Measurements from ENCODE around the gene TBC1D21. TPM values are rescaled to one million over a fixed set of nuclear protein-coding genes. Genes with fewer than 3 reads are reported as not detected.

Gene TBC1D21
- total RNA-seq, 1 donor from 2014 or later = not detected

DNA sequence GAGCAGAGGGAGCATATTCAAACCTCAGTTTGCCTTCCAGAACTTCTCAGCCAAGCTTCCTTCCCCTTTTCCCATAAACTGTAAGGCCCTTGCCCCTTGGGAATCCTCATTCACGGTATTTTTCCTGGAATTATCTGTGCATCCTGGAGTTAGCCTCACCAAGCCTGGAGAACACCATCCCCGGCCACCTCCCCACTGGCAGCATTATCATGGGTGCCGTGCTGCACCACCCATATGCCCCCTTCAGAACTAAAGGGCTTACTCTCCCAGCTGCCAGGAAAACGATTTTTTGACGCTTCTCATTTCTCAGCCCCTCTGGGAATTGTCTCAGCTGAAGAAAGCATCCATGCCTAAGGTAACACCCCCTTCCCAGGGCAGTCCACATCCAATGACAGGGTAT lies 20.9 kb upstream of the TBC1D21 start:
- ATAC-seq = no peak
- Histone ChIP-seq H3K9me3 (no peaks in the 10 kb centered on the region), H3K4me1 (no peaks in the 10 kb centered on the region), H3K27me3 (ENCODE audit: low read depth) (no peaks in the 10 kb centered on the region), H3K27ac (no peak overlapping the region), H3K4me3 (no peak overlapping the region), H3K36me3 (no peaks in the 10 kb centered on the region)
- TF ChIP-seq, protein P1, sequence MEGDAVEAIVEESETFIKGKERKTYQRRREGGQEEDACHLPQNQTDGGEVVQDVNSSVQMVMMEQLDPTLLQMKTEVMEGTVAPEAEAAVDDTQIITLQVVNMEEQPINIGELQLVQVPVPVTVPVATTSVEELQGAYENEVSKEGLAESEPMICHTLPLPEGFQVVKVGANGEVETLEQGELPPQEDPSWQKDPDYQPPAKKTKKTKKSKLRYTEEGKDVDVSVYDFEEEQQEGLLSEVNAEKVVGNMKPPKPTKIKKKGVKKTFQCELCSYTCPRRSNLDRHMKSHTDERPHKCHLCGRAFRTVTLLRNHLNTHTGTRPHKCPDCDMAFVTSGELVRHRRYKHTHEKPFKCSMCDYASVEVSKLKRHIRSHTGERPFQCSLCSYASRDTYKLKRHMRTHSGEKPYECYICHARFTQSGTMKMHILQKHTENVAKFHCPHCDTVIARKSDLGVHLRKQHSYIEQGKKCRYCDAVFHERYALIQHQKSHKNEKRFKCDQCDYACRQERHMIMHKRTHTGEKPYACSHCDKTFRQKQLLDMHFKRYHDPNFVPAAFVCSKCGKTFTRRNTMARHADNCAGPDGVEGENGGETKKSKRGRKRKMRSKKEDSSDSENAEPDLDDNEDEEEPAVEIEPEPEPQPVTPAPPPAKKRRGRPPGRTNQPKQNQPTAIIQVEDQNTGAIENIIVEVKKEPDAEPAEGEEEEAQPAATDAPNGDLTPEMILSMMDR (IDR thresholded peaks at IDR 0.05) = no peak
- no peak for DNase-seq
- intact Hi-C loops (cut with DNase I) = no loop called here

DNA sequence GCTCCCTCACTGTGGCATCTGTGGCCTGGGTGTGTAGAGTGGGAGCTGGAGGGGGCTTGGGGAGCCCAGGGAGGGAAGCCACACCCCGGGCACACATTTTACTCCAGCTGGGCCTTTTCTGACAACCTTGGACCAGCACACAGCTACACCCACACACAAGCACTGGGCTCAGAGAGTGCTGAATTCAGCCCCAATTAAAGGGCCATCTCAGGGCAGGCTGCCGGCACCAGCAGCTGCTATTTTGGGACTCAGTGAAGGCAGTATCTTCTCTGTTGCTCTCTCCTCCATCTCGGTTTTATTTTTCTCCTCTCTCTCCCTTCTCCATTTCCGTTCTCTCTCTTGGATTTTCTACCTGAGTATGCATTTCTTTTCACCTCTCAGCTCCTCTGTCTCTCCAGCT lies 19.1 kb upstream of the TBC1D21 start:
- TF ChIP-seq, protein P1 (IDR thresholded peaks at IDR 0.05) = no peak
- intact Hi-C loops (cut with DNase I) = no loop called here
- ATAC-seq (no peak), DNase-seq (no peak)
- no peaks in the 10 kb centered on the region for H3K9me3 ChIP-seq
- no peak overlapping the region for H3K27ac ChIP-seq
- no peaks in the 10 kb centered on the region for H3K4me1 ChIP-seq
- H3K4me3 ChIP-seq = no peak overlapping the region
- H3K27me3 ChIP-seq (ENCODE audit: low read depth) = no peaks in the 10 kb centered on the region
- H3K36me3 ChIP-seq = no peaks in the 10 kb centered on the region

DNA sequence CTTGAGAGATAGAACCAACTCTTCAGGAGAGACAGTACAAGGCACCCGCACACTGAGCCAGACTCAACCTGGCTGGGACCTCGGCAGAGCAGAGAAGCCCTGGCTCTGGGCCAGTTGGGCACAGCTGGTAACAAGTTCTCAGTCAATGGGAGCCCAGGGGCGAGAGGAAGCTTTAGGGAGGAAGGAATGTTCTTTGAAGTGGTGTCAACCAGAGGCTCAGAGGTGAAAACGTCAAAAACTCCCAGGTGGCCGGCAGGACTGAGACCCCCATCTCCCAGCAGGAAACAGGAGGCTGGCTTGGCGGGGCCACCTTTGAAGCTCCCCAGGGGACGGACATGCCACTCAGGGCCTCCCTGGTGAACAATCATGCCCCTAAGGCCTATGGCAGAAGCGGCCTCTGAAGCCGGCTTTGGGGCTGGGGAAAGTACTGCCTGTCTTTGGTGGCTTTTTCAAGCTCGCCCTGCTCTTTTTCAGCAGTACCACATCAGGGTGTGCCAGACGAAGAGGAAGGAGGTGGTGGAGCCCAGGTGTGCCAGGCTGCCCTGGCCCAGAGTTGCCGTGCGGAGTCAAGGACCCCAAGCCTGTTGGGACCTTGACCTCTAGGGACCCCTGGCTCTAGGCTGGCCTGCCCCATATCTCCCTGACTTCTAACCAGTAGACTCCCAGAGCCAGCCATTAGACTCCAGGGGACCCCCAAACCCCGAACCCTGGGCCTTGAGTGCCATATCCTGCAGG lies 16.7 kb upstream of the TBC1D21 start:
- intact Hi-C loops (cut with DNase I) = no loop called here
- TF ChIP-seq, protein P1 (IDR thresholded peaks at IDR 0.05) = no peak
- Histone ChIP-seq H3K9me3 (no peaks in the 10 kb centered on the region), H3K4me1 (no peaks in the 10 kb centered on the region), H3K4me3 (no peak overlapping the region), H3K27ac (no peak overlapping the region), H3K36me3 (no peaks in the 10 kb centered on the region), H3K27me3 (ENCODE audit: low read depth) (peaks cover 5% of the 10 kb centered on the region)
- DNase-seq (no peak), ATAC-seq (no peak)

DNA sequence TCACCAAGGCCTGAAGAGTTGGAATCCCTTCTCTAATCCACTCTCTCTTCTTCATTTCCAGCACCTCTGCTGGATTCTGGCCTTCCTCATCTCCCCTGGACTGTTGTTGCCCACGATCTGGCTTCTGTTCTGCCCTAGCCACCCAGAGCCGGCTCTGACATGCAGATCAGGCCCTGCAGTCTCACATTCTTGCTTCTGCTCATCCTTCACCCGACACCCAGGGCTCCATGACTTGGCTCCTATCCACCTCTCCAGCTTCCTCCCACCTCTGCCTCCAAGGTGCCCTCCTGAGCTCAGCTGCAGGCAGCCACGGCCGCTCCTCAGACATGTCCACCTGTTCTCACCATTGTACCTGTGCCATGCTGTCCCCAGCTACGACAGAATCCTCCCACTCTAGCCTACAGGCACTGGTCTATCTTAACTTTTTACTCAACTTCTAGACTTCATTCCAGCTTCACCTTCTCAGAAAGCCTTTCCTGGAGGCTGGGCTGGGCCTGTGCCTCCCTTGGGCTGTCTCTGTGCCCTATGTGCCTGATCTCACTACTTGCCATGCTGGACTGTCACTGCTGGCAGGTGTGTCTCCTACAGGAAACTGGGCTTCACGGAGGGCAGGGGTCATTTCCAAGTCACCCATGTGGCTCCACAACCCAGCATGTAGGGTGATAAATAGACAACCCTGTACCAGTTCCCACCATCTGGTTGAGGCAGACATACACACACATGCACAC lies 16.0 kb upstream of the TBC1D21 start:
- peaks cover 5% of the 10 kb centered on the region for H3K27me3 ChIP-seq (ENCODE audit: low read depth)
- intact Hi-C loops (cut with DNase I) = no loop called here
- TF ChIP-seq, protein P1 (IDR thresholded peaks at IDR 0.05) = no peak
- ATAC-seq (no peak), DNase-seq (no peak)
- no peaks in the 10 kb centered on the region for H3K4me1 ChIP-seq
- no peaks in the 10 kb centered on the region for H3K9me3 ChIP-seq
- no peak overlapping the region for H3K27ac ChIP-seq
- H3K36me3 ChIP-seq = no peaks in the 10 kb centered on the region
- H3K4me3 ChIP-seq = no peak overlapping the region

DNA sequence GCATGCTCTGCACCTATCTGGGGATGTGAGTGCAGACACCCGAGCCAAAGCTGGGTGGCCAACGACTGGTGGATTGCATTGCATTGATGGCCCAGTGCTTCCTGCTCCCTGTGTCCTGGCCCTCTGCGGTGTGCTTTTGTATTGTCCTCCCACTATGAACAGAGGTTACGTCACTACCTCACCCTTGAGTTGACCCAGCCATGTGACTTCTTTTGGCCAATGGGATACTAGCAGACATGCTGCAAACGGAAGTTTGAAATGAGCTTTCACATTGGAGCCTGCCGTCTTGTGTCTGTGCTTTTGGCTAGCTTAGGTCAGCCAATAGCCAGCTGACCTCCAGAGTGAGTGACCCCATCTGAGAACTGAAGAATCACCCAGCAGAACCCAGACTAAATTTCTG lies 15.3 kb upstream of the TBC1D21 start:
- ATAC-seq (no peak), DNase-seq (no peak)
- TF ChIP-seq, protein P1 (IDR thresholded peaks at IDR 0.05) = no peak
- Histone ChIP-seq H3K27ac (no peak overlapping the region), H3K9me3 (no peaks in the 10 kb centered on the region), H3K27me3 (ENCODE audit: low read depth) (peaks cover 5% of the 10 kb centered on the region), H3K4me3 (no peak overlapping the region), H3K36me3 (no peaks in the 10 kb centered on the region), H3K4me1 (no peaks in the 10 kb centered on the region)
- intact Hi-C loops (cut with DNase I) = no loop called here
